AG09319 (cell line): ENCODE data around the gene NUCB1.
"Not testable (repeated sequence)": the region's sequence is repeated elsewhere in the genome, so short reads cannot be mapped to it uniquely, and the experiment has no call there.

Experiments
- DNase-seq: peaks from one replicate; pipeline ENCODE4 v3.0.0-alpha.2; 2010; ENCODE audit warnings: low read depth; ENCODE audit errors: extremely low read depth
- TF ChIP-seq, protein P1 (sequence below): IDR thresholded peaks from 2 replicates; pipeline ENCODE4 v1.5.1; 2011; ENCODE audit warnings: low read depth, mild to moderate bottlenecking, inconsistent platforms, low read length, moderate library complexity

NUCB1 gene

GRCh38 chr19:48890551-48890950 is 9.6 kb upstream of the NUCB1 start:
- TF ChIP-seq, protein P1, sequence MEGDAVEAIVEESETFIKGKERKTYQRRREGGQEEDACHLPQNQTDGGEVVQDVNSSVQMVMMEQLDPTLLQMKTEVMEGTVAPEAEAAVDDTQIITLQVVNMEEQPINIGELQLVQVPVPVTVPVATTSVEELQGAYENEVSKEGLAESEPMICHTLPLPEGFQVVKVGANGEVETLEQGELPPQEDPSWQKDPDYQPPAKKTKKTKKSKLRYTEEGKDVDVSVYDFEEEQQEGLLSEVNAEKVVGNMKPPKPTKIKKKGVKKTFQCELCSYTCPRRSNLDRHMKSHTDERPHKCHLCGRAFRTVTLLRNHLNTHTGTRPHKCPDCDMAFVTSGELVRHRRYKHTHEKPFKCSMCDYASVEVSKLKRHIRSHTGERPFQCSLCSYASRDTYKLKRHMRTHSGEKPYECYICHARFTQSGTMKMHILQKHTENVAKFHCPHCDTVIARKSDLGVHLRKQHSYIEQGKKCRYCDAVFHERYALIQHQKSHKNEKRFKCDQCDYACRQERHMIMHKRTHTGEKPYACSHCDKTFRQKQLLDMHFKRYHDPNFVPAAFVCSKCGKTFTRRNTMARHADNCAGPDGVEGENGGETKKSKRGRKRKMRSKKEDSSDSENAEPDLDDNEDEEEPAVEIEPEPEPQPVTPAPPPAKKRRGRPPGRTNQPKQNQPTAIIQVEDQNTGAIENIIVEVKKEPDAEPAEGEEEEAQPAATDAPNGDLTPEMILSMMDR = no peak
- DNase-seq = no peak

DNA sequence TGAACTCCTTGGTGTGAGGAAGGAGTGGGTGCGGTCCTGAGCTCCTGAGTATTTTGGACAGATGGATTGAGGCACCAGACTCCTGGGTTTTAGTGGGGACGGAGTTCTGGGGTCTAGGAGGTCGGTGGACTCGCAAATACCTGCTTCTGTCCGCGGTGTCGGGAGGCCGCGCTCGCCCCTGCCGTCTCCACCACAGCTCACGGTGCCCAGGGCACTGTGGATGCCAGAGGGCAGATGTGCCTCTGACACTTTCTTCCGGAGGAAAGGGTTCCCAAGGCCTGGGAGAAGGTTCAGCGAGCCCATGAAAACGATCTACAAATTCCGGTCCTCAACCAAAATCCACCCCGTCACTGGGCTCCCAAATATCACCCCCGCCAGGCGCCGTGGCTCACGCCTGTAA is 4.9 kb upstream of the NUCB1 start:
- no peak for DNase-seq
- TF ChIP-seq, protein P1 = no peak

- DNase-seq = no peak
Measured at GRCh38 chr19:48896191-48896720, 3.9 kb upstream of the NUCB1 start.

DNA sequence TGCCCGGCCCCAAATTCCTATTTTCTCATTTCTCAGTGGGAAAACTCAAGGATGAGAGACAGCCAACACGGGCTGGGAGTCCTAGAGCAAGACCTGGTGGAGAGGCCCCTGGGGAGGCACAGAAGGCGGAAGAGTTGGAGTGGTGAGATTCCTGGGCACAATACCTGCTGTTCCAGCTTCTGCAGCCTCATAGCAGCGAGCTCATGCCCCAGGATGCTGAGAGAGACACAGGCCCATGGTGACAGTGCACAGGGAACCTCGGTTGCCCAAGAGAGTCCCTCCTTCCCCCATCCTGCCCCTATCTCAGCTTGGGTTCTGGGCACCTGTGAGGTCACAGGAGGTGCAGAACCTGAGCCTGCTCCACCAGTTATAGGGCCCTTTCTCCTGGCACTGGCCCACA is 2.9 kb upstream of the NUCB1 start:
- TF ChIP-seq, protein P1 = no peak
- no peak for DNase-seq

More at GRCh38 chr19:48896191-48896720, 3.9 kb upstream of the NUCB1 start:
- TF ChIP-seq, protein P1 = no peak

DNA sequence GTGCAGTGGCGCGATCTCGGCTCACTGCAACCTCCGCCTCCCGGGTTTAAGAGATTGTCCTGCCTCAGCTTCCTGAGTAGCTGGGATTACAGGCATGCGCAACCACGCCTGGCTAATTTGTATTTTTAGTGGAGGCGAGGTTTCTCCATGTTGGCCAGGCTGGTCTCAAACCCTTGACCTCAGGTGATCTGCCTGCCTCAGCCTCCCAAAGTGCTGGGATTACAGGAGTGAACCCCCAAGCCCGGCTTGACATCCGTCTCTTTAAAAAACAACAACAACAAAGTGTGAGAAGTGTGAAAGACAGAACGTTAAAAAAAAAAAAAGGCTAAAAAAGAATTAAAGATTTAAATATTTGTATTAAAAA is 744 bp upstream of the NUCB1 start:
- not testable (repeated sequence) for DNase-seq

- DNase-seq = no peak
- TF ChIP-seq, protein P1 = no peak
Measured at GRCh38 chr19:48900477-48901406, 630 bp downstream of the NUCB1 start.

GRCh38 chr19:48902291-48902690 is 2.2 kb downstream of the NUCB1 start:
- not testable (repeated sequence) for DNase-seq

DNA sequence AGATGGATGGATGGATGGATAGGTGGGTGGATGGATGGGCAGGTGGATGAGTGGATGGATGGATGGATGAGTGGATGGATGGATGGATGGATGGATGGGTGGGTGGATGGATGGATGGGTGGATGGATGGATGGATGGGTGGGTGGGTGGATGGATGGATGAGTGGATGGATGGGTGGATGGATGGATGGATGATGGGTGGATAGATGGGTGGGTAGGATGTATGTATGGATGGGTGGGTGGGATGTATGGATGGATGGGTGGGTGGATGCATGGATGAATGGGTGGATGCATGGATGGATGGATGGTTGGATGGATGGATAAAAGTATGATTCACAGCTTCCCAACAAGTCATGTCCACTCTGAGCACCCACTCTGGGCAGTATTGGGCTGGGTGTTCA is 3.7 kb downstream of the NUCB1 start:
- not testable (repeated sequence) for DNase-seq

DNA sequence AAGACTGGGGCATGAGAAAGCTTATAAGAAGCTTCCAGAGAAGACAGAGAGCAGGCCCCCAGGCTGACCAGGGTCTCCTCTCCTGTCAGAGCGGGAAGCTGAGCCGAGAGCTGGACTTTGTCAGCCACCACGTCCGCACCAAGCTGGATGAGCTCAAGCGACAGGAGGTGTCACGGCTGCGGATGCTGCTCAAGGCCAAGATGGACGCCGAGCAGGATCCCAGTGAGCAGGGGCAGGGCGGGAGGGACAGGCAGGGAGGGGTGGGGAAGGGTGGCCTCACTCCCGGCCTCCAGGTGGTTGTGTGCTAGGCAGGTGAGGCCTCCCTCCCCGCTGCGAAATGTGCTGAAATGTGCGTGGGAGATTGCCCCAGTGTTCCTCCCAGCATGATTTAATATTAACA is 5.6 kb downstream of the NUCB1 start:
- TF ChIP-seq, protein P1 = no peak

More for the DNA sequence above, 5.6 kb downstream of the NUCB1 start:
- no peak for DNase-seq
